HuH-7.5 (cell line): ENCODE results near the gene UBA1.
A peak's percentile ranks its signal among the peaks of the same experiment; 100 is the strongest.
"Not testable (repeated sequence)": the region's sequence is repeated elsewhere in the genome, so short reads cannot be mapped to it uniquely, and the experiment has no call there.

Experiments used
- DNase-seq: peaks from one replicate; pipeline ENCODE4 v3.0.0; 2011; ENCODE audit warnings: low spot score

Gene UBA1

DNA sequence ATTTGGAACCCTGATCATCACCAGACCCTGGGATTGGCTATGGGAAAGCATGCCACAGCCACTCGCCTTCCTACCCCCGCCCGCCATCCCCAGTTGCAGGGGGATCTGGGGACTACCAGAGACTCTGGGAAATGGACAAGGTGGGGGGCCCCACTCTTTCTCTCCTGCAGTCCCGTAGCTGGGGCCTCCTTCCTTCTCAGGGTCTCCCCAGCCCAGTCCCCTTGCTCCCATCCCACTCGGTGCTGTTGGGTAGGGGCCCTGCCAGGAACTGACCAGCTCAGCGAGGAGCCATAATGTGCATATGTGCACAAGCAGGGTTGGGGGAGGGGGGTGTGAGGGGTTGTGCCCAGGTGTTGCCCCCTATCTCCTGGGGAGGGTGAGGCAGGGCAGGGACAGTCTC is 35.8 kb downstream of the UBA1 start:
- no peak for DNase-seq

DNA sequence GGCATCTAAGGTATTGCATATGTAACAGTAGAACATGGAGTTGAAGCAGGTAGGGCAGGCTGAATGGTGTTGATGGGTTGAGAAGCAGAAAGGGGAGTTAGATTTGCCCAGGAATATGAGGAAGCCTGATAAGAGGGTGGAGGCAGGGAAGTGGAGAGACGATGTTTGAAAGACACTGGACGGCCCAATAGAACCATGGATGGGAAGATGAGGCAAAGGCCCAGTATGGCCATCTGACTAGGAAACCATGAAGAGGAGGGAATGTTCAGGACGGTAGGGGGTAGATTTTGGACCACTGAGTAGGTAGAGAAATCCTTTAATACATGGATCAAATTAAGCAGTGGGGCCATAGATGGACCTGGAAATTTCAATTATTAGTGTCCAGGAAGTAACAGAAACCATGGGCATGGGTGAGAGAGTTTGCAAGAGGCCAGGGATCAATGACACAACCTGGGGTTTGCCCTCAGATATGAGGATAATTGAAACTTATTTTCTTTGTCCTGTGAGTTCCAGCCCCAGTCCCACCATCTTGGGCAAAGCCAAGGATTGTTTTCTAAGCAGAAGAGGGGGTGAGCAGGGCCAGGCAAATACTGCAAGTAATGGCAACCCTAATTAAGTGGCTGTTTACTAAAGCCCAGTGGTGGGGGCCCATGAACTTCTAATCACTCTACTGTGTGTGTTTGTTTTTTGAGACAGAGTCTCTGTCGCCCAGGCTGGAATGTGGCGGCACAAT is 36.7 kb downstream of the UBA1 start:
- DNase-seq, result no peak

DNA sequence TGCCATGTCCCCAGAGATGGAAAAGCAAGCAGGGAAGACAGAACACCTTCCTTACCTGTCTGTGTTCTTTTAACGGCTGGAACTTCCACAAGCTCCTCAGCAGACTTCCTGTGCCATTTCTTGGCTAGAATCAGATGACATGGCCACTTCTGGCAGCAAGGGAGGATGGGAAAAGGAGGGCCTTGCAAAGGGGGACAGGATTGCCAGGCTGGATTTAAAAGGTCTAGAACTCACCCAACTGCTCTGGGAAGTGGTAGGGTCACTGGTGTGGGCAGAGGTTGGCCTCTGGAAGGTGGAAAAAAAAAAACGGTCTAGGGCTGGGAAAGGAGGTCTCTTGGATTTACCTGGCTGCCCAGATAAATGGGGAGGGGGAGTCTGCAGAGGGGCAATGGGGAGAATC is 37.5 kb downstream of the UBA1 start:
- no peak for DNase-seq

DNA sequence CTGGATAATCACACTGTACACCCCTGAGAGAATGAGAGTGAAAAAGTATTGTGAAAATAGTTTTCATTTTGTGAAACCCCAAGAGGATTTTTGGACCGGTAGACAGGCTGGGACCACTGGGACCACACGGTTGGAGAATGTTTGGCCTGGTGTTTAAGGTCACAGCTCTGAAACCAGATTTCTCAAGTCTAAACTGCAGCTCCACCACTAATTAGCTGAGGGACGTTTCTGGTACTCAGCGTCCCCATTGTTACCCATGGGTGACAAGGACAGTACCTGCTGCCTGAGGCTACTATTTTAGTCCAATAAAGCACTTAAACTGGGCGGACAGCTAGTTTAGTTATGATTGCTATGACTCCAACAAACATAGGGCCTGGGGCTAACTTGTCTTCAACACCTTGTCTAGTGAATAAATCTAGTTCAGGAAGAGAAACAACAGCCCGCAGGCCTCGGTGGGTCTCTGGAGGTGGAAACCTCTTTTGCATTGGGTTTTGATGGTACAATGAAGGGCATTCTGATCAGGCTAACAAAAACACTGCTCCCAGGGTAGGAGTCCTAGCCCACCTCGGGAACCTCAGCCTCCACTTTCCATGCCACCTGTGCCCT is 38.7 kb downstream of the UBA1 start:
- no peak for DNase-seq

DNA sequence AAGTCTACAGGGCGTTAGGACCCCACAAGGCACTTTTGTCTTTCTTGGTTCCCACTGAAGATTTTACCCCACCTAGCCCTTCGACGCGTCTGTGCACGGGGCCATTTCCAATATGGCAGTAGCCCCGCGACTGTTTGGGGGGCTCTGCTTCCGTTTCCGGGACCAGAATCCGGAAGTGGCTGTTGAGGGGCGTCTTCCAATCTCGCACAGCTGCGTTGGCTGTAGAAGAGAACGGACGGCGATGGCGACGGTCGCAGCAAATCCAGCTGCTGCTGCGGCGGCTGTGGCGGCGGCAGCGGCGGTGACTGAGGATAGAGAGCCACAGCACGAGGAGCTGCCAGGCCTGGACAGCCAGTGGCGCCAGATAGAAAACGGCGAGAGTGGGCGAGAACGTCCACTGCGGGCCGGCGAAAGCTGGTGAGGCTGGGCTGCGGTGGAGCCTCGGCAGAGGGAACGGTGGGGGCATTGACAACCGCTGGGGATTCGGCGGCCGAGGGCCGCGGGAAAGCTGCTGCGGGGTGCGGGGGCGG is 39.2 kb downstream of the UBA1 start, which contains the start of gene USP11:
Gene USP11, plus strand, starts transcription at position 207 of the 530 bp plus-strand sequence. Its CDS starts 35 bp downstream, at position 242.
- no peak for DNase-seq

DNA sequence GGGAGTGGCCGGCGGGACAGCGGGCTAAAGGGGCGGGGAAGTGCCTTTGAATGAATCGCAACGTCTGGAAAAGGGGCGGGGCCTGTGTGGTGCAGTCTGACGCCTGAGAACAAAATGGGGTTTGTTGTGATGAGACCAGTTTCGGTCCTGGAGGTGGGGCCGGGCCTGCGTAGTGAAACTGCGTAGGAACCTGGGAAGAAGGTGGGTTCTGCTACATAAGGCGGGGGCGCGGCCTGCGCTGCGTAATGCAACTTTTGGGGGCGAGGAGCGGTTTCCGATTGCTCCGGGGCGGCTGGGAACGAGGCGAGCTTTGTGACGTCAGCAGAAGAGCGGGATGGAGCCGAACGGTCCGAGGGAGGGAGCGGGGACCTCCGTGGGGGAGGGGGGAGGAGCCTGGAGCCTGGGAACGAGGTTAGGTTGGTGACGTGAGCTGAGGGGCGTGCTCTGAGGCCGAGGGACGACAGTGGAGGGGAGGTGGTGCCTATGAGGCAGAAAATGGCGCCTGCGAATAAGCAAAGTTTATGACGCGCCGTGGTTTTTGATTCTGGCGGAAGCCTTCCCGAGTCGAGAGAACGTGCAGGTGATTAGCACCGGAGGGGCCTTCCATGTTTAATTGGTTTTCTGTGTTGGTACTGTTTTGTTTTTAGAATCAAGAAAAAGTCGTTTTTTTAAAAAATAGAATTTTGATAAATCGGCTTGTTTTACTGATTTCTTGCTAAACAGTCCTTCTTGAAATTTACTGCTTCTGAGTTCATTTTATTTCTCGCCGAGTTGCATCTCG is 39.9 kb downstream of the UBA1 start:
- DNase-seq, result peak; percentile 63

DNA sequence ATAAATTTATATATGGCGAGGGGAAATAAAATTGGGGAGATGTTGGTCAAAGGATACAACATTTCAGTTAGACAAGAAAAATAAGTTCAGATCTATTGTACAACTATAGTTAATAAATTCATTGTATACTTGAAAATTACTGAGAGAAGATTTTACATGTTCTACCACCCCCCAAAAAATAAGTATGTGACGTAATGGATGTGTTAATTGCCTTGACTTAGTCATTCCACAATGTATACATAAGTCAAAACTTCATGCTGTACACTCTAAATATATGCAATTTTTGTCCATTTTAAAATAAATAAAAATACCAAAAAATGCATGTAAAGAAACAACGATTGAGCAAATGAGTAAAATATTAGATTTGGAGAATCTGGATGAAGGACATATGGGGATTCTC is 41.0 kb downstream of the UBA1 start:
- no peak for DNase-seq

DNA sequence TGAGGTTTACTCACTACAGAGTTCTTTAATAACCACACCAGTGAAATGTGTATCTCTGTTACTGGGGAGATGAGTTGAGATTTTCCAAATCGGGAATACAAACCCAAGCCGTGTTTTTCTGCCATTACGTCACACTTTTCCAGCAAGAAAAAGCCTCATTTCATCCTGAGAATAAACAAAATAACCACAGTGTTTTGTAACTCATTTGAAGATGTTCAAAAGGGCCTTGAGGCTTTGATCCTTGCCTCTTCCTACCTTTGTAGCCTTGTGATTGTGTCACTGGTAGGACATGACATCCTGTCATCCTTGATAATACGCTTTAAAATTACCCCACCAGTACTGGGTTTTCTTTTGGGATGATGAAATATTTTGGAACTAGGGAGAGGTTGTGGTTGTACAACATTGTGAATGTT is 42.1 kb downstream of the UBA1 start:
- DNase-seq, result no peak

DNA sequence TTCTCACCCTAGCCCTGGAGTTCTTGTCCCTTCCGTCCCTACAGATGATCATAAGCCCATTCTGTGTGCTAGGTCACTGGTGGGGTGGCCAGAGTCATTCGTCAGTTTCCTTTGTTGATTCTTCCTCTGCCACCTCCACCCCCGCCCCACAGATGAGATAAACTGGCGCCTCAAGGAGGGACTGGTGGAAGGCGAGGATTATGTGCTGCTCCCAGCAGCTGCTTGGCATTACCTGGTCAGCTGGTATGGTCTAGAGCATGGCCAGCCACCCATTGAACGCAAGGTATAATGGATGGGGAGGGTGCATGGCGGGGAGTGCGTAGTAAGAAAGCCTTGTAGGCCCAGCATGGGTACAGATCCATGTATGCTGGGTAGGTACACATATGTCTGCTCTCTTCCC is 45.6 kb downstream of the UBA1 start:
- no peak for DNase-seq

DNA sequence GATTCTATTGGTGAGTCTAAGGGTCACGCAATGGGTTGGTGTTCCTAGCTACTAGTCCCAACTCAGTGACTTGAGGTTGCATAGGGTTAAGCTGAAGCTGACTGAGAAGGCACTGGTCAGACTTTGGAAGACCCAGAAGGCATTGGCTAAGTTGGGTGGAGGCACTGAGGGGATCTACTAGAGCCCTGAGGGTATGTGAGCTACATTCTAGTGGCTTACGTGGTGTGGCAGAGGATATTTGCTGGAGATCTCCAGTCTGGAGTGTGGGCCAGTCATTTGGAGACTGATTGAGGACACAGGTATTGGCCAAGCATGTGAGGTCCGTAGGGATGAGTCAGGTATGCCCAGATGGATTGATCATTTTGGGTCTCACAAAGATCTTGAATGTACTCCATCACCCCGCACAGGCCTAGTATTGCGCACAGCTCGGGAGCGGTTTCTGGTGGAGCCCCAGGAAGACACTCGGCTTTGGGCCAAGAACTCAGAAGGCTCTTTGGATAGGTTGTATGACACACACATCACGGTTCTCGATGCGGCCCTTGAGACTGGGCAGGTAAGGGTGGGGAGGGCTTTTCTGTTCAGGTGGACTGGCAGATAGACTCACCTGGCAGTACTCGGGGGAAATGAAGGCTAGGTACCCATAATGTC is 46.4 kb downstream of the UBA1 start:
- DNase-seq, result no peak

DNA sequence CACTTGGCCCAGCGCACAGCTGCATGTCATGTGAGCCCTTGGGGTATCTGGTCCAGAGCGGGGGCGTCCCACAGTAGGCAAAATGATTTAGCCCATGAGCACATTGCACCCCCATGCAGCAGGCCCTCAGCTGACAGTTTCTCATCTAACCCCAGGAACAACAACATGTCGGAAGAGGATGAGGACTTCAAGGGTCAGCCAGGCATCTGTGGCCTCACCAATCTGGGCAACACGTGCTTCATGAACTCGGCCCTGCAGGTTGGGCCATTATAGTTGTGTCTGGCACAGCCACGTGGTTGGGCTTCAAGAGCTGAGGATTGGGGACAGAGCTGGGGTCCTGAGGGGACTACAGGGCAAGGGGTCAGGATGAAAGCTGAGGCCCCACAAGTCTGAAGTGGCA is 47.0 kb downstream of the UBA1 start:
- no peak for DNase-seq

DNA sequence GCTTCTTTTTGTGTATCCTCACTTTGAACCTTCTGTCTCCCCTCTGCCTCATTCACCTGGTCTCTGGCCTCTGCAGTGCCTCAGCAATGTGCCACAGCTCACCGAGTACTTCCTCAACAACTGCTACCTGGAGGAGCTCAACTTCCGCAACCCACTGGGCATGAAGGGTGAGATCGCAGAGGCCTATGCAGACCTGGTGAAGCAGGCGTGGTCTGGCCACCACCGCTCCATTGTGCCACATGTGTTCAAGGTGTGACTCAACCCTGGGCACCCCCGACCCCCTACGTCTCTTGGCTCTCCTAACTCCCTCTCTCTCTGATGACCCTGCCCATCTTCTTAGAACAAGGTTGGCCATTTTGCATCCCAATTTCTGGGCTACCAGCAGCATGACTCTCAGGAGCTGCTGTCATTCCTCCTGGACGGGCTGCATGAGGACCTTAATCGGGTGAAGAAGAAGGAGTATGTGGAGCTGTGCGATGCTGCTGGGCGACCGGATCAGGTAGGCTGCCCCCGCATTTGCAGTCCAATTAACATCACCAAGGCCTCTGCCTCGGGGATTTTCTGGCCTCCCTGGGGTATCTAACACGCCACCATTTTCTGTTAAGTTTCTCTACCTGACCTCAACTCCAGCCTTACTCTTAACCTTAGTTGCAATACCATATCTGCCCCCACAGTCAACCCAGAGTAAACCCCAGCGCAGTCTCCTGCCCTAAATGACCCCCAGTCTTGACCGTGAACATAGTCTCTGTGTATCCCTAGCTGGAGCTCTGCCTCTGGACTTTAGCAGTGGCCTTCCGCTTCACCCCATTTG is 47.8 kb downstream of the UBA1 start:
- no peak for DNase-seq

DNA sequence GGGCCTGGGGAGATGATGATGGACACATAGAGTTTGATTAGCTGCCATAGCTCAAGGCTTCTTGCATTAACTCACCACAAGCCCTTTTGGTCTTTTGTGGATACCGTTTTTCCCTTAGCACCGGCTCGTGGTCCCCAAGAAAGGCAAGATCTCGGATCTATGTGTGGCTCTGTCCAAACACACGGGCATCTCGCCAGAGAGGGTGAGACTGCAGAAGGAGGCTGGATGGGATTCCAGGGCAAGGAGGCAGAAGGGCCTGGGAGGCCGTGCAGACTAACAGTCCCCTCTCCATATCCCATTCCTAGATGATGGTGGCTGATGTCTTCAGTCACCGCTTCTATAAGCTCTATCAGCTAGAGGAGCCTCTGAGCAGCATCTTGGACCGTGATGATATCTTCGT is 48.7 kb downstream of the UBA1 start:
- DNase-seq, result no peak

DNA sequence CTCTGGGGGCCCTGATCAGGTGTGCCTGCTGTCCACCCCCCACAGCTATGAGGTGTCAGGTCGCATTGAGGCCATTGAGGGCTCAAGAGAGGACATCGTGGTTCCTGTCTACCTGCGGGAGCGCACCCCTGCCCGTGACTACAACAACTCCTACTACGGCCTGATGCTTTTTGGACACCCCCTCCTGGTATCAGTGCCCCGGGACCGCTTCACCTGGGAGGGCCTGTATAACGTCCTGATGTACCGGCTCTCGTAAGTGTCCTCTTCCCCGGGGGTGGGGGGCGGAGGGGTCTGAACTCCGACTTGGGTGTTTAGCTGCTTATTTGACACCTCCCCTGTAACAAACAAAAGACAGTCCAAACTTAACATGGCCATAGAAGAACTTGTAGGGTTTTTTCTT is 49.7 kb downstream of the UBA1 start:
- DNase-seq, result no peak

DNA sequence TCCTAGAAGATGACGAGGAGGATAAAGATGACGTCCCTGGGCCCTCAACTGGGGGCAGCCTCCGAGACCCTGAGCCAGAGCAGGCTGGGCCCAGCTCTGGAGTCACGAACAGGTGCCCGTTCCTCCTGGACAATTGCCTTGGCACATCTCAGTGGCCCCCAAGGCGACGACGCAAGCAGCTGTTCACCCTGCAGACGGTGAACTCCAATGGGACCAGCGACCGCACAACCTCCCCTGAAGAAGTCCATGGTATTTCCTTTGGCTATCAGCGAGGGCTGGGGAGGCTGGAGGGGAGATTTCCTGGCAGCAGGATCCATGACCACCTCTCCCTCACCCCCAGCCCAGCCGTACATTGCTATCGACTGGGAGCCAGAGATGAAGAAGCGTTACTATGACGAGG is 51.0 kb downstream of the UBA1 start:
- DNase-seq, result no peak

DNA sequence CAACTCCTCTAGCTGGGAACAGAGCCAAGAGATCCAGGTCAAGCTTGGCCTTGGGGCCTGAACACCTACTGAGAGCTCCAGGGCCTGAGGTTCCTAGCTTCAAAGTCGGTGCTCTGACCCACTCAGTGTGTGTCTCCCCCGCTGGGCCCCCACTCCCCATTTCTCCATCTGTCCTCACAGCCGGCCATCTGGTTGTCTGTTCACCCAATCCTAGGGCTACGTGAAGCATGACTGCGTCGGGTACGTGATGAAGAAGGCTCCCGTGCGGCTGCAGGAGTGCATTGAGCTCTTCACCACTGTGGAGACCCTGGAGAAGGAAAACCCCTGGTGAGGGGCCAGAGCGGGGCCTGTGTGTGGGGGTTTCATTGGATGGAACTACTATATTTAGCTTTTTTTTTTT is 51.5 kb downstream of the UBA1 start:
- no peak for DNase-seq

DNA sequence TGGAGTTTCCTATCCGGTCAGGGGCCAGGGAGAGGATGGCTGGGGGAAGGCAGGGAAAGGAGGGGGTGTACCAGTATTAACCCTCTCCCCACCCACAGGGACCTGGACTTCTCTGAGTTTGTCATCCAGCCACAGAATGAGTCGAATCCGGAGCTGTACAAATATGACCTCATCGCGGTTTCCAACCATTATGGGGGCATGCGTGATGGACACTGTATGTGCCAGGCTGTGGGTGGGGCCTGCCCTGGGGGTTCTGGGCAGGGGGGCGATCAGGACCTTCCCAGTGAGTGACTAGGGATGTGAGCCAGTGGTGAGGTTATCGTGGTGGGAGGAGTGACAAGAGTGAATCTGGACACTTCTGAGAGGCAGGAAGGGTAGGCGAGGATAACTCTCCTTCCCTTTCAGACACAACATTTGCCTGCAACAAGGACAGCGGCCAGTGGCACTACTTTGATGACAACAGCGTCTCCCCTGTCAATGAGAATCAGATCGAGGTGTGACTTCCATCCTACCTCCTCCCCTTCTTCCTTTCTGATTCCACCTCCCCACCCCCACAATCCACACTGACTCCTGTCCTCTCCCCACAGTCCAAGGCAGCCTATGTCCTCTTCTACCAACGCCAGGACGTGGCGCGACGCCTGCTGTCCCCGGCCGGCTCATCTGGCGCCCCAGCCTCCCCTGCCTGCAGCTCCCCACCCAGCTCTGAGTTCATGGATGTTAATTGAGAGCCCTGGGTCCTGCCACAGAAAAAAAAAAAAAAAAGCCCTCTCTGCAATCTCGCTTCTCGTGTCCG is 53.8 kb downstream of the UBA1 start:
- DNase-seq, result no peak

DNA sequence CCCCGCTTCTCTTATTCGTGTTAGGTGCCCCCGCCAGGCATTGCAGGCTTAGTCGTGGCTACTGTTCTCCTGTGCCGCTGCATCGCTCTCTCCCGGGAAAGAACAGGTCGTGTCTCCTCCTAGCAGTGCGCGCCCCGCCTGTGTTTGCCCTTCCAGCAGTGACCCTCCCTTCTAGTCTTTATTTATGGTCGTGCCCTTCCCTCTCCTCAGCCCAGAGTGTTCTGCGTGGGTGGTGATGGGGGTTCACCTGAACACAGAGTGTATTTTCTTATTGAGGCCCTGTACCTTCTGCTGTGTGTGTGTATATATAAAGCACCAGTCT is 54.3 kb downstream of the UBA1 start:
- DNase-seq, result no peak

DNA sequence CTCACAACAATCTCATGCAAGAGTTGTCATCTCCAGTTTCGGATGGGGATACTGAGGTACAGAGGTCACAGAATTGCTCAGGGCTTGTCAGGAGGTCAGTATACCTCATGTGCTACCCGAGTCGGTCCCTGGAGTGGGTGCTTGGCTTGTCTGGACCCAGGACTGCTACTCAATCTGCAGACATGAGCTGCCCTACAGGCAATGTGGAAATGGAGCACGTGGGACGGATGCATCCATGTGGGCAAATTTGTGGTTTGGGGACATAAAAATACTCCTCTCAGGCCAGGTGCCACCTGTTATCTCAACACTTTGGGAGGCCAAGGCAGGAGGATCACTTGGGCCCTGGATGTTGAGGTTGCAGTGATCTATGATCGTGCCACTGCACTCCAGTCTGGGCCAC is 54.9 kb downstream of the UBA1 start:
- no peak for DNase-seq

DNA sequence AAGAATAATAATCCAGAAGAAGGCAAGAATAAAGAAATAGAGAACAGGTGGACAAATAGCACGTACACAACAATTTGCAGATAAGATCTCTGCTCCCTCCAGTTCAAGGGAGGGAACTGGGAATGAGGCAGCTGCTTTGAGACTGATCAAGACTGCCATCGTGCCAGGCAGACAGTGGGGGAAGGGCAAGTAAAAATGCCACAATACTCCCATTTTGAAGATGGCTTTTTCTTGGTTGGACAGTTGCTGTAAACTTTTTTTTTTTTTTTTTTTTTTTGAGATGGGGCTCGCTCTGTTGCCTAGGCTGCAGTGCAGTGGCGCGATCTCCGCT is 56.4 kb downstream of the UBA1 start:
- DNase-seq, result no peak

DNA sequence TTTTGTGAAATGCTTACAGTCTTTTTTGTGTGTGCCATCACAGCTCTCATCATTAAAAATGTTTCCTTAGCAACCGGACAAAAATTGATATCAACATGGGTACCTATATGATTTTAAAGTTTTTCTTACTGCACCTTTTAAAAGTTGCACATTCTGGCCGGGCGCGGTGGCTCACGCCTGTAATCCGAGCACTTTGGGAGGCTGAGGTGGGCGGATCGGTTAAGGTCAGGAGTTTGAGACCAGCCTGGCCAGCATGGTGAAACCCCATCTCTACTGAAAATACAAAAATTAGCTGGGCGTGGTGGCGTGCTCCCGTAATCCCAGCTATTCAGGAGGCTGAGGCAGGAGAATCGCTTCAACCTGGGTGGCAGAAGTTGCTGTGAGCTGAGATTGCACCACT is 64.0 kb downstream of the UBA1 start:
- not testable (repeated sequence) for DNase-seq
